DMS114 treated with DMSO at 0.1 percent for 48 hours (cell line): ENCODE data around the gene SEC24D.

Source experiments
- DNase-seq: peaks from one replicate; lab custom pipeline; 2025; ENCODE audit not compliant: unreplicated experiment; lab: John Stamatoyannopoulos, UW

SEC24D gene

DNA sequence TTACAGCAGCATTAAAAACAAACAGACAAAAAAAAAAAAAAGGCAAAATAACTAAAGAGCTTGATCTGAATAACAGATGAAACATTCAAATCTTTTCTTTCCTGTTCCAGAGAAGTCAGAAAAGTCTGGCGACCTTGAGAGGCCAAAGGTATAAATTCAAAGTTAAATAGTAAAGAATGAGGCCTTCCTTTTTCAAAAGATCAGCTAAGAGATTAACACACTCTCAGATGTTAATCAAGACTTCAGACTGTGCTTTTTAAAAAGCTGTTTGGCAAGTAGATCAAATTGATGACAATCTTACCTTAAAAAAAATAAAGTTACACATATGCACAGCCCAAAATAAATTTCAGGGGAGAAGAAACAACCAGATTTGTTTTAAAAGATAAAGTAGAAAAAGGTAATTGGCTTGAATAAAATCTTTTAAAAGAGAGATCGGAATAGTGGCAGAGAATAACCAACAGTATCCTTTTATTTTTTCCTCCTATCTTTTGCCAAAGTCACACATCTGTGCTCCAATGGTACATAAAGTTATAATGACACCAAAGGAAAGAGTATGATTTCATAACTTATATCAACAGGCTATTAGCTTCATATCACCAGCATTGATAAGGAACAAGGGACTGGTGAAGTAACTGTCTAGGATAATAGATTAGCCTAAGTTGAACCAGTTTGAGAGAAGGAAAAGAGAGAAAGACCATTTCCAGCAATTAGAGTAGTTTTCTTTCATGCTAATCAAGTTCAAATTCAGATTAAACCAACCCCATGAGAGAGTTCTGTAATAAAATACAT is 80.3 kb downstream of the SEC24D start:
- no peak for DNase-seq

GRCh38 chr4:118754890-118755289 is 81.0 kb downstream of the SEC24D start:
- no peak for DNase-seq

DNA sequence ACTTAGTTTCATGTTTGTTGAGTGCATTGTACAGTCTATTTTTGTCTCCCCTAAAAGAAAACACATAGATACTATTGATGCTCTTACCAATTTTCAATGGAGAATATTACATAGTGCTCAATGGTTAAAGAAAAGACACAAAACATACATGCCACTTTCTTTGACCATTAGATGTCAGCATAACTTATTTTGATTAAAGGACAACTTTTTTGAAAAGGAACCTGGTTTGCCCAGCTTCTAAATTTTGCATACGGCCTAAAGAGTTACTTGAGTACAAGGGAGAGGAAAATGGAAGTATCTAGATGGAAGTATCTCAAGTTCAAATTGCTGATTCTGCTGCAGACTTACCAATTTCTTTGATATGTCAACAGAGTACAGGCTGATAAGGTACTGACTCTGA is 82.2 kb downstream of the SEC24D start:
- no peak for DNase-seq

- DNase-seq = no peak
These were observed 82.8 kb downstream of the SEC24D start for GRCh38 chr4:118753096-118753495.

DNA sequence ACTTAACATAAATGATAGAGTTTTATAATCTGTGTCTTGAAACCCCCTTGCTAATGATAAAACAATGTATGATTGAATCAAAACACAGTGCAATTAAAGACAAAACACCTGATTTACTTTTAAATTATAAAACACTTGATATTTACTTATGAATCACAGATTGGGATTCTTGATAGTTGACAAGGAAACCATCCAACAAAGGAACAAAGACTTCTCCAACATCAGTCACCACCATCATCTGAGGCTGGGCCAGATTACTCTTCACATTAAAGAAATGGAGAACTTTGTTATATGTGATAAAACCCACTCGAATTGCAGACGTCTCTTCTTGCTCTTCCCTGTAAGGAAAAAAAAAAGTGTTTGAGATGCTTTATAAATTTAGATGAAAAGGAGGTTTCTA is 83.4 kb downstream of the SEC24D start:
- no peak for DNase-seq

DNA sequence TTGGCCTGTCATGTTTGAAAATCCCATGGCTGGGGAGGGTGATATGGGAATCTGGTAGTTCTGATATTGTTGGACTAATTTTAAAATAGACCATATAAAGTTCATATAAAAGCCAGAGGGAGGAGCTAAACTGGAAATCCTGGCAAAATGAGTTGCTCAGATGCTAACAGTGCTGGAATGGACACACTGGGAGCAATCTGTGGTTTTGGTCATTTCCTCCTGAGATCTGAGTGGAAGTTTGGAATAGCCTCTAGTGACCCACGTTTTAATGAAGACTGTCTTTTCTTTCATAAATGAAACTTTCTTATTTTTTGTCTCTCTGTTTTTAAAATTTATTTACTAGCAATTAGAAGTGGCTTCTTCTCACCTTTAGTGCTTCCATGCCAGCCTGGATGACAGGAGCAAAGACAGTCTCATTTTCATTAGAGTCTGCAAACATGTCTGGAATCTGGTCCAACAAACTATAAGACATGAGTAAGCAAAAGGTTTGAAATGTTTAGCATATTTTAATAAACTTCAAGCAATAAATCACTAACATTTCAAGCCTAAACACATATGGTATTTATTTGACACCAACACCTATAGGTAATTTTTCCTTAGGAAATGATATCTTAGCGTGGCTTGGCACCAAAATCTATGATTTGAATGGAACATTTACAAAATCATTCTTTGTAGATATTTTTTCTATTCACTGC is 84.2 kb downstream of the SEC24D start:
- DNase-seq = no peak

- DNase-seq = no peak
These were observed 86.5 kb downstream of the SEC24D start for GRCh38 chr4:118749347-118749988.

- no peak for DNase-seq
These were observed 89.5 kb downstream of the SEC24D start for GRCh38 chr4:118746251-118746919.

DNA sequence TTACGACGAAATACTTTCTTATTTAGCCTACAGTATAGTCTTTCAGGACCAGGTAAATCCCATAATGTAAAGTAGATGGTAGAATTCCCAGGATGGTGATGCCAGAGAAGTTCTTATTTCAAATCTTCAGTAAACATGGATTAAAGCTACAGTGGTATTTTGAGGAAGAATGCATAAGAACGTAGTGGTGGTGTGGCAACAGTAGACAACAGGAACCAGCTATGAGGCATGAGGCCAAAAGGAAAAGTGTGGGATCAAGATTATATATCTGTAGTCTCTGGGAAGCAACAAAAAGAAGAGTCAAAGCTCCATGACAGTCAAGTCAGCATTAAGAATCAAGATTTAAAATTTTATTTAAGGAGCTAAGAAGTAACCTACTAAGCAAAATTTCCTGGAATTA is 90.6 kb downstream of the SEC24D start:
- DNase-seq = no peak

- DNase-seq = no peak
These were observed 92.1 kb downstream of the SEC24D start for GRCh38 chr4:118743867-118744266.

DNA sequence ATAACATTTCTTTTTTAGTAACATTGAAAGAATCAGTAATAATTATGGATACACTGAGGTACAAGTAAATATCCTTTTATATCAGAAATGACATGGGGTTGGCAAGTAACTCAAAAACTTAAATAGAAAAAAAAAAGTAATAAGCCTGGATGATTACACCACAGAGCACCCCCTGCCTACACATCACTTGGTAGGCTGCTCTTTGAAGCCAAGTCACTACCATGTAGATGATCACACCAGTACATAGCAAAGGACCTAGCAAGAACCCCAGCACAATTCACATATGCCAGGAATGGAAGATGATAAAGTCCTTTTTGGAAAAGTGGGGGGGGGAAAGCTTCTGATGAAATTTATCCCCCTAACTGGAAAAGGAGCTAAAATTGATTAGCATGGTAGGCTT is 93.9 kb downstream of the SEC24D start:
- no peak for DNase-seq

DNA sequence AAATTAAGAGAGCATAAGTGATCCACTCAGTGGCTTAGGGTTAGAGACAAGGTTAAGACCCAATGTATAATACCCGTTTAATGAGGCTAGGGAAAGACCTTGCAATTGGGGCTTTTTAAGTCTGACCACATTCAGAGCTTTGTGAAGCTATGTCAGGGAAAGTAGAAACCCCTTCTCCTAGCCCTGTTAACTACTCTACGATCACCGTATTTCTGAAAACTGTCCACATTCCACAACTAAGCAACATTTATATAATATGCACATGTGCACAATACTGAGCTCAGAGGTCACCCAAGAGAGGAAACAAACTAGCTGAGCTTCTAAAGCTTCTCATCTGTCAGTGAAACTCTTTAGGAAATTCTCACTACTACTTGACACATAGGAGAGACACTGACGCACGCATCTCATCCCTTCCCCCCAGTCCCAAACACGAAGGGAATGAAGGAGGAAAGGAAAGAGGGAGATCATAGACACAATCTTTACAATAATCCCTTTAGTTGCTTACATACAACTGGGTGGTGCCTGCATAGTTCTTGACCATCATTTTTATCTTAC is 94.5 kb downstream of the SEC24D start:
- DNase-seq = no peak

DNA sequence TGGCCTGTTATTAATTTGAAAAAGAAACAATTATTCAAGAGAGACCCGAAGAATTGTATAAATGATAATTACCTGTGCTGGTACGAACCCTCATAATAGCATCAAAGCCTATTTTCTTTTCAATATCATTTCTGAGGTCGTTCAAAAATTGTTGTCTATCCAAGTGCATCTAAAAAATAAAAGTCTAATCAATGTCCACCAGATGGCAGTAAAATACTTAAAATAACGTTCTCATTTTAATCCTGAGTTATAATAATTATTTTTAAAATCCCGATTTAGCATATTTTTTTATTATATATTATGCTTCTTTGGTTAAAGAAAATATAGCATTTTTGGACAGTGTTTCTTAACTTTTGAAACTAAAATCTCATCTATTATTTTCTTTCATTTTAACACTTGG is 95.1 kb downstream of the SEC24D start:
- DNase-seq = peak; percentile 3

DNA sequence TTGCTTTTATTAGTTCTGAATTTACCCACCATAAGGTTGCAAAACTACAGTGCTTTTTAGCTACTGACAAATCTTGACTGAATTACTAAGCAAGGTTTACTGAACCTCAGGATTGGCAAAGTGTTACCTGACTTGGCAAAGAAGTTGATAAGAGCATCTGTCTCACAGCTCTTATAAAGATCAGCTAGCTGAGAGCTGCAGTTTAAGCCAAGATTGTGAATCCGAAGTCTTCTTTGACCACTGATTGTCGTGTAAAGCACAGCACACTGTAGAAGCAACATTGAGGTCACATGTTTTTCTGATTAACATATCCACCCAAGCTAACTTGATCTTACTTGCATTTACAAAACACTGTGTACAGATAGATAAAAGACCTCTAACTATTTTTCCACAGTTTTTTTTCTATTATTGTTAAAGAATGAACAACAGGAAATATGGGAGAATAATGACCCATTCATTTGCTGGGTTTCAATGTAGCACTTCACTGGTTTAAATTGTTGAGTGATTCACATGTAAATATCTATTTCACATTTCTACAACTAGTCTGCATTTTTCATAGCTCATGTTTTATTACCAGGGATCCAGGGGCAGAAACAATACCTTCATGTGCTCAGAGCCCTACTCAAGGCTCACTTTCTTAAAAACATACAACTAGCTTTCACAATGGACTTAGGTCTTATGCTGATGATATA is 96.8 kb downstream of the SEC24D start:
- no peak for DNase-seq

- DNase-seq = no peak
These were observed 97.8 kb downstream of the SEC24D start for GRCh38 chr4:118738090-118738489.

- no peak for DNase-seq
These were observed 99.0 kb downstream of the SEC24D start for GRCh38 chr4:118736900-118737299.

DNA sequence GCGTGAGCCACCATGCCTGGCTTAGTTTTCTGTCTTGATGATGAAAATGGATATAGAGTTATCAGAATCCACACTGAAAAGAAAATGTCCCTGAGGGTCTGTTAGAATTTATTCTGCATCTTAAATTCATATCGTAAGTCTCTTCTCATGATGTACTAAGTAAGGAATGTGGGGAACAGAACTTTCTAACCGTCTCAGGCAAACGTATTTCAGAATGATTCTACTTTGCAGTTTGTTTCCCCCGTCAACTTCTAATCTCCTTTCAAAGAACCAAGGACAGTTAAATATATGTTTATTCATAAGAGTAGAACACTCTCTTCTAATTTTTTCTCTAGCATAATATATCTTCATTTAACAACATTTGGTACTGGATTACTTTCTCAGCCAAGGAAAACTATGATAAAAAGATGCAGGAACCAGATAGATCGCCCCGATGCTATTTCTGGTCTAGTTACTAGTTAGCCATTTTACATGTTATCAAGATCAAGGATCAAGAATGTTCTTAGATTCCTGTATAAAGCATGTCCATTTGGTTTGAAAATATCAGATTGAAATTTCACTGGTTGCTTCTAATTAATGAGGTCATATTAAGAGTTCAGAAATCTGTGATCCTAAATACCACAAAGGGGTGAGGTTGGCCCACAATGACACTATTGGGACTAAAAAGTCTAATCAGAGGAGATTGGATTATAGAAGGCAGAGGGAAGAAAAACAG is 101.3 kb downstream of the SEC24D start:
- no peak for DNase-seq

DNA sequence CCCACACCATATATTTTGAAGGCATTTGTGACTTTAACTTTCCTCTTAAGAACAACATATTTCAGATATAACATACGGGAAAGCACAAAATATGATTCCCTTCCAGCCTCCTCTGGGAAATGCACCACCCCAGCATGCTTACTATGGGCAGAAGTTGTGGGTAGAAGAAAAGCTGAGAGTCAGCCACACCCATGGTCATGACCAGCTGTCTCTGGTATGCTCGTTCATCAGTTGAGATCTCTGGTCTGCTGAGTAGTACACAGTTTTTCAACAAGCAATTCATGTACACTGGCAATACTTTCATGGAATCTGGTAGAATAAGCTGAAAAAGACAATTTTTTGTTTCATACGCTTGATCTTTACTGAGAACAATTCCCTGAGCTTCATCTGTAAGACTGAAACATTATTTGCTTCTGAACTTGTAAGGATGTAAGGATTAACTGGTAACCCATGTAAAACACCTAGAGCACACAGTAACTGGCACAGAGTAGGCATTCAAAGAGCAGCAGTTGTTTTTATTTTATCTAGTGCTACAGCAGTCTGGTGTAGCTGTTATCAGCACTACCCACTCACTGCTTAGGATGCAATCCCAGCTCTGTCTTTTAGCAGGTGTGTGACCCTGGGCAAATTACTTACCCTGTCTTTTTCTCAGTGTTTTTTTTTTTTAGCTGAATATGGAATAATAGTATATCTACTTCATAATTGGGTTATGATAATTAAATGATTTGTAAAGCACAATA is 103.2 kb downstream of the SEC24D start:
- no peak for DNase-seq

DNA sequence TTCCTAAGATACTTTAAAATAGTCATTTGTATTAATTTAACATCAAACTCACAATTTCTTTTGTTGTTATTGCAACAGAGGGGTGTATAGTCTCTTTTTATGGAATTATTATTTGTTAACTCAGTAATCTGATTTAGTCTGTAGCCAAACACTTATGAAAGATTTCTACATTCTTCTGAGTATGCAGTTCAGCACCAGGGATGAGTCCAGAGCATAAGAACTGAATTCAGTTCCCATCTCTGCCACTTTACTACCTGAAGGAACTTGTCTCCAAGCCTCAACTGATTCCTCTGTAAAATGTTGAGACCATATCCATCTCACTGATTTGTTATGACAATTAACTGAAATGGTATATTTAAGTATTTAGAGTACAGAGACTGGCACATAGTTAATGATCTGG is 105.2 kb downstream of the SEC24D start:
- no peak for DNase-seq
